Activated naive CD8-positive, alpha-beta T cell treated with anti-CD3 and anti-CD28 coated beads for 36 hours (primary cell): ENCODE measurements around the gene PPP2R5C. TPM values are rescaled to one million over a fixed set of nuclear protein-coding genes. Genes with fewer than 3 reads are reported as not detected.

Experiments used
- DNase-seq: peaks from one replicate; pipeline ENCODE4 v3.0.0; 2021
- H3K27ac Mint-ChIP-seq: one replicate; pipeline ENCODE4 v1.8.0; 2022; ENCODE audit warnings: mild to moderate bottlenecking, moderate library complexity, mixed read lengths
- H3K27me3 Mint-ChIP-seq: one replicate; pipeline ENCODE4 v1.8.0; 2022; ENCODE audit warnings: mild to moderate bottlenecking, mixed read lengths
- H3K36me3 Mint-ChIP-seq: one replicate; pipeline ENCODE4 v1.8.0; 2021; ENCODE audit warnings: mild to moderate bottlenecking, mixed read lengths
- H3K4me1 Mint-ChIP-seq: one replicate; pipeline ENCODE4 v1.8.0; 2021; ENCODE audit warnings: mixed read lengths
- H3K4me3 Mint-ChIP-seq: one replicate; pipeline ENCODE4 v1.8.0; 2022; ENCODE audit warnings: mild to moderate bottlenecking, moderate library complexity, mixed read lengths
- H3K9me3 Mint-ChIP-seq: one replicate; pipeline ENCODE4 v1.8.0; 2022; ENCODE audit warnings: mixed read lengths
- total RNA-seq, 2 experiments: library from RNA; stranded (reverse); gene quantifications; one replicate each; pipeline ENCODE4 v1.2.3, GENCODE V29; 2021

Gene PPP2R5C
- total RNA-seq, 2 experiments from 2014 or later = 209 to 221 TPM

- Mint-ChIP-seq H3K4me1 (no peaks in the 10 kb centered on the region), H3K27ac (peak overlapping the region; percentile 43), H3K4me3 (no peak overlapping the region), H3K9me3 (no peaks in the 10 kb centered on the region), H3K36me3 (peaks cover 2% of the 10 kb centered on the region), H3K27me3 (no peaks in the 10 kb centered on the region)
- no peak for DNase-seq
Measured at GRCh38 chr14:101929096-101929495, 167.6 kb downstream of the PPP2R5C start.

- Mint-ChIP-seq H3K4me1 (no peaks in the 10 kb centered on the region), H3K9me3 (no peaks in the 10 kb centered on the region), H3K27ac (no peak overlapping the region), H3K4me3 (no peak overlapping the region), H3K27me3 (no peaks in the 10 kb centered on the region), H3K36me3 (no peaks in the 10 kb centered on the region)
- no peak for DNase-seq
Measured at GRCh38 chr14:101929946-101930345, 168.4 kb downstream of the PPP2R5C start.

GRCh38 chr14:101932673-101933072, 171.2 kb downstream of the PPP2R5C start:
- Mint-ChIP-seq H3K27me3 (no peaks in the 10 kb centered on the region), H3K9me3 (no peaks in the 10 kb centered on the region), H3K27ac (no peak overlapping the region), H3K4me1 (no peaks in the 10 kb centered on the region), H3K36me3 (no peaks in the 10 kb centered on the region), H3K4me3 (no peak overlapping the region)
- no peak for DNase-seq

- H3K9me3 Mint-ChIP-seq = no peaks in the 10 kb centered on the region
- no peaks in the 10 kb centered on the region for H3K36me3 Mint-ChIP-seq
- H3K4me3 Mint-ChIP-seq = no peak overlapping the region
- DNase-seq = no peak
- H3K4me1 Mint-ChIP-seq = no peaks in the 10 kb centered on the region
- H3K27me3 Mint-ChIP-seq = no peaks in the 10 kb centered on the region
- no peak overlapping the region for H3K27ac Mint-ChIP-seq
Measured at GRCh38 chr14:101933209-101933608, 171.7 kb downstream of the PPP2R5C start.

GRCh38 chr14:101934601-101935150, 173.2 kb downstream of the PPP2R5C start:
- Mint-ChIP-seq H3K4me1 (peaks cover 4% of the 10 kb centered on the region), H3K4me3 (no peak overlapping the region), H3K27ac (no peak overlapping the region), H3K9me3 (no peaks in the 10 kb centered on the region), H3K36me3 (no peaks in the 10 kb centered on the region), H3K27me3 (no peaks in the 10 kb centered on the region)
- DNase-seq = no peak

- no peak for DNase-seq
- Mint-ChIP-seq H3K4me3 (no peak overlapping the region), H3K4me1 (peaks cover 4% of the 10 kb centered on the region), H3K27me3 (peaks cover 8% of the 10 kb centered on the region), H3K36me3 (no peaks in the 10 kb centered on the region), H3K9me3 (no peaks in the 10 kb centered on the region), H3K27ac (no peak overlapping the region)
Measured at GRCh38 chr14:101937926-101938767, 176.6 kb downstream of the PPP2R5C start.

- DNase-seq = no peak
- no peaks in the 10 kb centered on the region for H3K9me3 Mint-ChIP-seq
- H3K27me3 Mint-ChIP-seq = peaks cover 24% of the 10 kb centered on the region
- H3K36me3 Mint-ChIP-seq = no peaks in the 10 kb centered on the region
- H3K4me3 Mint-ChIP-seq = no peak overlapping the region
- H3K4me1 Mint-ChIP-seq = peaks cover 4% of the 10 kb centered on the region
- H3K27ac Mint-ChIP-seq = no peak overlapping the region
Measured at GRCh38 chr14:101939646-101940170, 178.2 kb downstream of the PPP2R5C start.

GRCh38 chr14:101944451-101944850, 182.9 kb downstream of the PPP2R5C start:
- Mint-ChIP-seq H3K27me3 (peaks cover 44% of the 10 kb centered on the region), H3K4me3 (no peak overlapping the region), H3K36me3 (no peaks in the 10 kb centered on the region), H3K4me1 (peaks cover 8% of the 10 kb centered on the region), H3K27ac (no peak overlapping the region), H3K9me3 (no peaks in the 10 kb centered on the region)
- DNase-seq = no peak

GRCh38 chr14:101945171-101945570, 183.7 kb downstream of the PPP2R5C start:
- Mint-ChIP-seq H3K4me1 (peaks cover 9% of the 10 kb centered on the region), H3K27ac (no peak overlapping the region), H3K4me3 (no peak overlapping the region), H3K36me3 (no peaks in the 10 kb centered on the region), H3K27me3 (peaks cover 44% of the 10 kb centered on the region), H3K9me3 (no peaks in the 10 kb centered on the region)
- no peak for DNase-seq

- Mint-ChIP-seq H3K4me1 (peaks cover 9% of the 10 kb centered on the region), H3K36me3 (no peaks in the 10 kb centered on the region), H3K9me3 (no peaks in the 10 kb centered on the region), H3K27me3 (peaks cover 39% of the 10 kb centered on the region), H3K27ac (peak overlapping the region; percentile 97), H3K4me3 (peak overlapping the region; percentile 92)
- DNase-seq = peak; percentile 21
Measured at GRCh38 chr14:101947577-101947903, 186.0 kb downstream of the PPP2R5C start.

GRCh38 chr14:101947904-101948665, 186.6 kb downstream of the PPP2R5C start:
- H3K36me3 Mint-ChIP-seq = no peaks in the 10 kb centered on the region
- no peaks in the 10 kb centered on the region for H3K9me3 Mint-ChIP-seq
- peaks cover 9% of the 10 kb centered on the region for H3K4me1 Mint-ChIP-seq
- H3K4me3 Mint-ChIP-seq = peak overlapping the region; percentile 92
- peaks cover 37% of the 10 kb centered on the region for H3K27me3 Mint-ChIP-seq
- peak; percentile 100 for DNase-seq
- peak overlapping the region; percentile 97 for H3K27ac Mint-ChIP-seq

GRCh38 chr14:101948666-101949216, 187.2 kb downstream of the PPP2R5C start:
- no peak for DNase-seq
- H3K9me3 Mint-ChIP-seq = no peaks in the 10 kb centered on the region
- no peaks in the 10 kb centered on the region for H3K36me3 Mint-ChIP-seq
- H3K4me3 Mint-ChIP-seq = peak overlapping the region; percentile 92
- peak overlapping the region; percentile 97 for H3K27ac Mint-ChIP-seq
- peaks cover 9% of the 10 kb centered on the region for H3K4me1 Mint-ChIP-seq
- H3K27me3 Mint-ChIP-seq = peaks cover 30% of the 10 kb centered on the region

GRCh38 chr14:101950100-101950499, 188.6 kb downstream of the PPP2R5C start:
- Mint-ChIP-seq H3K4me3 (no peak overlapping the region), H3K9me3 (no peaks in the 10 kb centered on the region), H3K27me3 (peaks cover 17% of the 10 kb centered on the region), H3K27ac (no peak overlapping the region), H3K36me3 (no peaks in the 10 kb centered on the region), H3K4me1 (peaks cover 9% of the 10 kb centered on the region)
- no peak for DNase-seq

- Mint-ChIP-seq H3K36me3 (no peaks in the 10 kb centered on the region), H3K27ac (no peak overlapping the region), H3K27me3 (peaks cover 11% of the 10 kb centered on the region), H3K4me1 (peaks cover 9% of the 10 kb centered on the region), H3K9me3 (no peaks in the 10 kb centered on the region), H3K4me3 (peak overlapping the region; percentile 22)
- no peak for DNase-seq
Measured at GRCh38 chr14:101950516-101951215, 189.2 kb downstream of the PPP2R5C start.
